HepG2 (cell line): ENCODE results near the gene BCL2L1. TPM values are rescaled to one million over a fixed set of nuclear protein-coding genes. Genes with fewer than 3 reads are reported as not detected.

Experiments
- ETV5 ChIP-seq: IDR thresholded peaks from 2 replicates; pipeline ENCODE4 v1.6.1; 2018; ENCODE audit warnings: missing biosample characterization, missing genetic modification reagents, inconsistent platforms, borderline replicate concordance
- FOXP1 ChIP-seq, 2 experiments: fragments of 450-650 bp in 1 of 2; IDR thresholded peaks; 2 replicates each; pipeline ENCODE4 v1.6.1; 2017 to 2018; ENCODE audit warnings: antibody characterized with exemption in 1 of 2
- GZF1 ChIP-seq: sonication (generic); formaldehyde crosslinking; IDR thresholded peaks from 2 replicates; pipeline ENCODE4 v1.5.1; 2020; ENCODE audit warnings: mild to moderate bottlenecking, missing genetic modification reagents
- KDM5A ChIP-seq: fragments of 200-600 bp; sonication (generic); IDR thresholded peaks from 2 replicates; pipeline ENCODE4 v1.7.0; 2018; ENCODE audit warnings: antibody characterized with exemption, mild to moderate bottlenecking, low read length, borderline replicate concordance
- KLF12 ChIP-seq: sonication (generic); formaldehyde crosslinking; IDR thresholded peaks from 2 replicates; pipeline ENCODE4 v1.4.0; 2020; ENCODE audit warnings: missing genetic modification reagents, borderline replicate concordance
- MTA3 ChIP-seq: sonication (generic); formaldehyde crosslinking; IDR thresholded peaks from 2 replicates; pipeline ENCODE4 v1.4.0; 2020; ENCODE audit warnings: missing genetic modification reagents
- PLRG1 ChIP-seq: fragments of 450-650 bp; conservative IDR thresholded peaks from 2 replicates; pipeline ENCODE4 v1.6.1; 2016
- PREB ChIP-seq: sonication (generic); formaldehyde crosslinking; IDR thresholded peaks from 2 replicates; pipeline ENCODE4 v1.4.0; 2020; ENCODE audit warnings: missing genetic modification reagents
- REST ChIP-seq, 2 experiments: IDR thresholded peaks; 2 replicates each; pipeline ENCODE4 v1.6.1; 2011 to 2012; ENCODE audit warnings: low read length in 2 of 2, borderline replicate concordance in 1 of 2, low read depth in 1 of 2, mild to moderate bottlenecking in 1 of 2, moderate library complexity in 1 of 2
- SOX13 ChIP-seq, 3 experiments: fragments of 450-650 bp in 1 of 3; sonication (generic) in 1 of 3; formaldehyde crosslinking in 1 of 3; IDR thresholded peaks in 2 of 3; conservative IDR thresholded peaks in 1 of 3; 2 replicates each; pipeline versions ENCODE4 v1.5.0 to v1.6.1; 2016 to 2020; ENCODE audit warnings: antibody characterized with exemption in 1 of 3, mild to moderate bottlenecking in 1 of 3, missing compliant biosample characterization in 1 of 3, missing genetic modification reagents in 1 of 3, moderate library complexity in 1 of 3
- SRY ChIP-seq: sonication (generic); formaldehyde crosslinking; IDR thresholded peaks from 2 replicates; pipeline ENCODE4 v1.8.0; 2022; ENCODE audit warnings: mild to moderate bottlenecking, missing genetic modification reagents
- TEF ChIP-seq: sonication (generic); formaldehyde crosslinking; IDR thresholded peaks from 2 replicates; pipeline ENCODE4 v1.5.0; 2020; ENCODE audit warnings: missing genetic modification reagents
- TFDP1 ChIP-seq: IDR thresholded peaks from 2 replicates; pipeline ENCODE4 v1.6.1; 2016; ENCODE audit warnings: missing compliant biosample characterization, missing genetic modification reagents, borderline replicate concordance
- ZBTB49 ChIP-seq: sonication (generic); formaldehyde crosslinking; IDR thresholded peaks from 2 replicates; pipeline ENCODE4 v1.4.0; 2020; ENCODE audit warnings: missing genetic modification reagents, borderline replicate concordance
- ZNF260 ChIP-seq: sonication (generic); formaldehyde crosslinking; IDR thresholded peaks from 2 replicates; pipeline ENCODE4 v1.4.0; 2020; ENCODE audit warnings: missing genetic modification reagents, low read depth, mild to moderate bottlenecking, borderline replicate concordance
- ZNF292 ChIP-seq: sonication (generic); formaldehyde crosslinking; IDR thresholded peaks from 2 replicates; pipeline ENCODE4 v1.8.1; 2022; ENCODE audit warnings: mild to moderate bottlenecking, low read depth, missing genetic modification reagents, borderline replicate concordance
- ZNF564 ChIP-seq: sonication (generic); formaldehyde crosslinking; IDR thresholded peaks from 2 replicates; pipeline ENCODE4 v1.8.1; 2023; ENCODE audit warnings: mild to moderate bottlenecking, missing genetic modification reagents
- ZNF660 ChIP-seq: sonication (generic); formaldehyde crosslinking; IDR thresholded peaks from 2 replicates; pipeline ENCODE4 v1.5.1; 2020; ENCODE audit warnings: mild to moderate bottlenecking, low read depth, missing genetic modification reagents, borderline replicate concordance
- polyA plus RNA-seq, 8 experiments: library from polyadenylated mRNA; depleted of rRNA in 3 of 8; stranded (reverse) in 7 of 8; unstranded in 1 of 8; fragments of >200 nt; fragmentation: Illumina TruSeq in 4 of 8; extraction: Trizol in 4 of 8; gene quantifications; 2 replicates each; pipeline versions ENCODE4 v1.2.1 to v1.2.3, GENCODE V29; 2011 to 2016; ENCODE audit warnings: low read depth in 4 of 8, missing spikeins in 1 of 8, mixed read lengths in 1 of 8; ENCODE audit not compliant: insufficient read depth in 1 of 8
- total RNA-seq, 5 experiments: library from RNA; depleted of rRNA; stranded (reverse); fragments of >200 nt; fragmentation: Illumina TruSeq; extraction: Trizol; gene quantifications; 2 replicates each; pipeline ENCODE4 v1.2.3, GENCODE V29; 2016; ENCODE audit warnings: low read depth in 1 of 5

BCL2L1 gene
- total and polyA plus RNA-seq, 2 of the 13 experiments (the other 11 are each of a cell fraction or from before 2014, with no cell fraction given): 164 to 258 TPM

- TF ChIP-seq MTA3 (CRISPR knock-in tag): no peak
- no peak; the same call in none of the 2 replicates for TF ChIP-seq SRY
- no peak for TF ChIP-seq PLRG1
- peak; percentile 88; the same call in 1 of the 2 replicates for TF ChIP-seq ZNF292 (CRISPR knock-in tag)
- TF ChIP-seq ZNF260: no peak; the same call in 1 of the 2 replicates
- TF ChIP-seq ETV5: peak; percentile 58; the same call in 1 of the 2 replicates
- TF ChIP-seq PREB (CRISPR knock-in tag): no peak
- peak in 1 of 2 experiments; percentile 71; a peak in 1 of 4 replicates for TF ChIP-seq REST (IDR thresholded peaks at IDR 0.05; ENCODE audit: borderline replicate concordance in 1 of 2, low read depth in 1 of 2, low read length in 2 of 2)
- no peak for TF ChIP-seq ZBTB49 (CRISPR knock-in tag)
- TF ChIP-seq ZNF660 (CRISPR knock-in tag): no peak
- TF ChIP-seq SOX13 (IDR thresholded peaks at IDR 0.05): peak; percentile 98
- peak; percentile 29 to 97; a peak in 2 of 4 replicates for TF ChIP-seq SOX13 (CRISPR knock-in tag; conservative IDR thresholded peaks at IDR 0.05 in 1 of 2, IDR thresholded peaks at IDR 0.05 in 1 of 2)
- peak; percentile 30; the same call in 1 of the 2 replicates for TF ChIP-seq KDM5A
- TF ChIP-seq TEF (CRISPR knock-in tag): no peak
- peak; percentile 33 for TF ChIP-seq TFDP1 (CRISPR knock-in tag)
- peak; percentile 73; the same call in 1 of the 2 replicates for TF ChIP-seq GZF1 (CRISPR knock-in tag)
- TF ChIP-seq KLF12: no peak
- TF ChIP-seq ZNF564 (CRISPR knock-in tag): no peak
- TF ChIP-seq FOXP1 (IDR thresholded peaks at IDR 0.05): no peak
- peak; percentile 71; the same call in 1 of the 2 replicates for TF ChIP-seq FOXP1 (CRISPR knock-in tag; IDR thresholded peaks at IDR 0.05)
Observed at GRCh38 chr20:31663838-31664695, 58.6 kb downstream of the BCL2L1 start (continued).
